K562 treated with DMSO at 1 percent for 48 hours (cell line): ENCODE results near the gene GRID2IP. TPM values are rescaled to one million over a fixed set of nuclear protein-coding genes. Genes with fewer than 3 reads are reported as not detected.

Experiments
- total RNA-seq: library from RNA; unstranded; fragments of 300-600 nt; gene quantifications from 2 replicates; pipeline ENCODE4 v1.2.3, GENCODE V29; 2022; ENCODE audit warnings: low replicate concordance; ENCODE audit errors: extremely low read depth

Gene GRID2IP
- total RNA-seq = not detected in 2 replicates

GRCh38 chr7:6551016-6551511 is at the start of gene GRID2IP:
TSS of gene GRID2IP (minus strand) at chr7:6551461. CDS start at chr7:6551436, 25 bp downstream.

GRCh38 chr7:6589829-6590644 is 38.8 kb upstream of the GRID2IP start, which contains the start of gene INTS15:
TSS of gene INTS15 (plus strand) at chr7:6590021. CDS start at chr7:6590284, 263 bp downstream.

GRCh38 chr7:6577369-6578113 is 26.3 kb upstream of the GRID2IP start, which contains the start of gene ZDHHC4:
TSS of gene ZDHHC4 (plus strand) at chr7:6577454. CDS start at chr7:6580562, 3,108 bp downstream.

GRCh38 chr7:6447581-6448199 is 103.6 kb downstream of the GRID2IP start, which contains the start of gene DAGLB:
TSS of gene DAGLB (minus strand) at chr7:6447954. CDS start at chr7:6447842, 112 bp downstream.

Other genes starting within 250 kb of the GRID2IP start
- gene FAM220A, start 202.5 kb downstream of the GRID2IP start, total RNA-seq = not detected in 2 replicates
- not detected in 2 replicates for gene RAC1, start 176.9 kb downstream of the GRID2IP start, total RNA-seq
- not detected in 2 replicates for gene DAGLB, start 103.5 kb downstream of the GRID2IP start, total RNA-seq
- gene KDELR2, start 67.3 kb downstream of the GRID2IP start, total RNA-seq = not detected in 2 replicates
- gene ZDHHC4, start 26.0 kb upstream of the GRID2IP start, total RNA-seq = not detected in 2 replicates
- gene INTS15, start 38.6 kb upstream of the GRID2IP start, total RNA-seq = not detected in 2 replicates
- gene ZNF853, start 64.1 kb upstream of the GRID2IP start, total RNA-seq = not detected in 2 replicates
- 87.3 TPM in 1 of 2 replicates, not detected in the other for gene ZNF316, start 85.9 kb upstream of the GRID2IP start, total RNA-seq
- not detected in 2 replicates for gene ZNF12, start 155.5 kb upstream of the GRID2IP start, total RNA-seq
- gene RSPH10B2, start 202.6 kb upstream of the GRID2IP start, total RNA-seq = not detected in 2 replicates